NCI-H187 (cell line): ENCODE measurements around the gene SEMA6A.

ENCODE experiments used
- DNase-seq, 2 experiments: peaks; one replicate each; lab custom pipeline; 2025; lab: John Stamatoyannopoulos, UW

Gene SEMA6A

DNA sequence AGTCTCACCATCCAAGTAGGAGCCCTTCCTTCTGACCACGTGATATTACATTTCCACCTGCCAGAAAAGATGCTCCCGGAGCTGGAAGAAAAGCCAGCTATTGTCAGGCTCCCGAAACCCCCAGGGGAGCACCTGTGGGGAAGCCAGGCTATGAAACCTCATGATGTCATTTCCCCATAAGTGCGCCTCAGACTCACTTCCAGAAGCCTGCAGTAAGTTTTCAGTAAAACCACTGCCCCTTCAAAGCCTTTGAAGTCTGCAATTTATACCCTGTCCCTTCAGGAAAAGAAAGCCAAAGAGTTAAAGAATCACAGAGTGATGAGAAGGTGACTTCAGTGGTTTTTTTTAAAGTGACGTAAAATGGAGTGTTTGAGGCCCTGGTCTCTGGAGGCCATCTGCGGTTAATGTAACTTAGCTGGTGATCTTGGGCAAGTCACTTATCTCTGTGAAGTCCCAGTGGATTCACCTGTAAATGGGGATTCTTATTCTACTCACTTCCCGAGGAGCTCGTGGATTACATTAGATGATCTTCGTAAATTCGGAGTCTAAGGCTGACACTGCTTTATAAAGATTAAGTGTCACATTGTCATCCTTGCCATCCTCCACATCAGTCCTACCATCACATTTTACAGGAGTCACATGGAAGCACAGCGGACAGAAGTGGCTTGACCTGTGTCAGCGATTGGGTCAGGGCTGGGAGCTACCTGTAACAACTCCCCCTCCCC lies 2.6 kb upstream of the SEMA6A start:
- peak in 1 of 2 experiments; percentile 37 for DNase-seq

- no peak for DNase-seq
These were observed 1.6 kb upstream of the SEMA6A start for GRCh38 chr5:116576053-116576713.

GRCh38 chr5:116575326-116576052 lies 866 bp upstream of the SEMA6A start:
- no peak for DNase-seq

DNA sequence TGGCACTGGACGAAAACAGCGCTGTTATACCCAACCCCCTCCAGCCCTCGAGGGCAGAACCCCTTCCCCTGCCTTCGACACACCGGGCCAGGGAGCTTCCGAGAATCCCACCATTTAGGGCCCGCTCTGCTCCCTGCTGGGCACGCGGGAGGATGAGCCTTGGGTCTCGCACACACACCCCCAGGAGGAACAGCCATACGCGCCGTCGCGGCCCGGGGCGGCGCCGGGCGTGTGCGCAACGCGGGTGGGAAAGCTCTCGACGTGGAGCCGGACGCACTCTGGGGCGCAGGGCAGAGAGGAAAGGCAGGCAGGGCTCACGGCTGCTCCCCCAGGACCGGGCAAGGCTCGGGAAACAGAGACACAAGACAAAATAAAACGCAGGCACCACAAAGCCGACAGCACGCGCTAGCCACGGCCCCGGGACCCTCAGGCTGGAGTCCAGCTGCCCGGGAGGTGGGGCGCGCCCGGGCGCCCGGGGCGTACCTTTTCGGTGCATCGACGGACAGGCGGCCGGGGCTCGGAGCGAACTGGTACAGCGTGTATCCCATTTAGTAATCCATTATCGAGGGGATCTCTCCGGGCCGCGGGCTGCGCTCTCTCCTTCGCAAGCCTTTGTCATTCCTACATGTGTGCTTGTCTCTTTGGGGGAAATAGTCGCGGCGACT lies 789 bp downstream of the SEMA6A start:
- no peak for DNase-seq

- DNase-seq: no peak
These were observed 1.3 kb downstream of the SEMA6A start for GRCh38 chr5:116573279-116573701.

DNA sequence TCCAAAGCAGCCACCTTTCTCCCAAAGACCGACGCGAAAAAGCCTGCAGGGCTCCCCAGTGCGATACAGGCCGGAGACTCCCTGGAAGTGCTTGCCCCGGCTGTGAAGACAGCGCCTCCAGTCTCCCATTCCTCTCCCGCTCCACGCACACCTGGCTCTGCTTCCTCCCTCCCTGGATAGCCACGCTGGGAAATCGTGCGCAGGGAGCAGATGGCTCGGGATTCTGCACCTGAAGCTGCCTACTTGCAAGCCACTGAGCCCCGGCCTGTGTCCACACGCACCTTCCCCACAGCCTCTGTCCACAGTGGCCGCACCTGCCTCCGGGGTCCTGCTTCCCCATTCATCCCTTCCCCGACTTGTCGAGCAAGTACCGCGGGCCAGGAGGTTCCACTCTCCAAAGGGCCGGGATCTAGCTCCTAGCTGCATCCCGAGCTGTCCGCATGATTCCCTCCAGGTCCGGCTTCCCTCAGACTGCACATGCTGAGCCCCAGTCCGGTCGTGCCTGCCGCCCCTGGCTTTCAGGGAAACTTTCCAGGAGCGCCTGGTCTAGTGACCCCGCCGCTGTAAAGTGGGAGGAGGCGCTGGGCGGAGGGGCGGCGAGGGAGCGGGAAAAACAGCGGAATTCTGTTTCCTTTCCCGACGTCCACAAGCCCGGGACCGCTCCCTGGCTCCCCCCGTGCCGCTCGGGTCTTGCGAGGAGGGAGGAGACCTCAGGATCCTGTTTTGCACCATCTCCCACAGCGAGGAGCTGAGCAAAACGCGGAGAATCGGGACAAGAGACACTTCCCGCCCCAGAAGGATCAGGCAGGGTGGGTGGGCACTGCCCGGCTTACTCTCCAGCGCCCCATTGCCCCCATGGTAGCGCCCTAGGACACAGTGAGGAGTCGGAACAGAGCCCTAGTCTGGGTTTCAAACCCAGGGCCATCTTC lies 2.0 kb downstream of the SEMA6A start:
- no peak for DNase-seq

- no peak for DNase-seq
These were observed 2.9 kb downstream of the SEMA6A start for GRCh38 chr5:116571568-116572349.

DNA sequence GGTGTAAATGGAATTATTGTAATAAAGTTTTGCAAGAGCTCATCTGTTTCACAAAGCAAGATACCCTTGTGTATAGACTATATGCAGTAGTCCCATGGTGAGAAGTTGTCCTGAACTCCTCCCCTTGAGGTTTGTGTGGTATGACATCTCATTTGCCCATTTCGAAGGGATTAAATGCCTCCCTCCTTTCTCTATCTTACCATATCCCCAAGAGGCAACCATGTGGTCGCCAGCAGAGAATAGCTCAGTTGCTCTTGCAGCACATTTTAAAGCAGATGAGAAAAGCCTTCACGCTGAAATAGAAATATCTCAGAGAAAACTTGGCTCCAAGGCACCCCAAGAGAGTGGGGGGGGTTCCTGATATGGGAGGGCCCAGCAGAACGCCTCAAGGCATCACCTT lies 4.6 kb downstream of the SEMA6A start:
- DNase-seq: no peak

- no peak for DNase-seq
These were observed 7.5 kb downstream of the SEMA6A start for GRCh38 chr5:116567106-116567505.

GRCh38 chr5:116566251-116566650 lies 8.4 kb downstream of the SEMA6A start:
- no peak for DNase-seq

DNA sequence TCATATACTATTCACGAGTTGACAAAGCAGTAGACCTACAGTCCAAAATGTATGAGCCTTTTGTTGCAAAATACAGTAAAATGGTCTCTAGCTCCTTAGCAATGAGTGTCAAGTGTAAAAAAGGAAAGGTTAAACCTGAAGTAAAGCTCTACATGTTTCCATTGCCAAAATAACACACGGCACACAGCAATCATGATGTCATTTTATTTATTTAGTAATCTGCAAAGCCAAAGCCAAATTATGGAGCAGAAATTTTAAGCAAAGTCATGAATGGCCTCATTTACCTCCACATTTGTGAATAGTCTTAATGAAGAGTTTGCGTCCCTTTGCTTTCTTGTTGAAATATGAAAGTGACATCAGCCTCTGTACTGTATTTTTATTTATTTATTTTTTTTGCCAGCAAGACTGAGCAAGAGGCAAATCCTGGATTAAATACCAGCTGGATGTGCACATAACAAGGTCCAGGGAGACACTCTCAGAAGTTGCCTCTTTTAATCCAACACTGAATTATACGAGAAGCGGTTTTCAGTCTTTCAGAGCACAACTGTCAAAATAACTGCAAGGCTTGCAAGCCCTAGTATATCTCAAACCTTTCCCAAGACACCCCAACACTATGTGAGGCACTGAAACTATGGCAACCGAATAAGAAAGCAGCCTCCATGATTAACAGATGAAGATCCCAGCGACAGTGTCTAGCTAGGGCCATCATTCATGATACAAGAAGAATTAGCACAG lies 9.7 kb downstream of the SEMA6A start:
- DNase-seq: no peak

- DNase-seq: no peak
These were observed 10.3 kb downstream of the SEMA6A start for GRCh38 chr5:116564312-116564711.

GRCh38 chr5:116563736-116564308 lies 10.8 kb downstream of the SEMA6A start:
- no peak for DNase-seq

- no peak for DNase-seq
These were observed 12.0 kb downstream of the SEMA6A start for GRCh38 chr5:116562669-116563068.

DNA sequence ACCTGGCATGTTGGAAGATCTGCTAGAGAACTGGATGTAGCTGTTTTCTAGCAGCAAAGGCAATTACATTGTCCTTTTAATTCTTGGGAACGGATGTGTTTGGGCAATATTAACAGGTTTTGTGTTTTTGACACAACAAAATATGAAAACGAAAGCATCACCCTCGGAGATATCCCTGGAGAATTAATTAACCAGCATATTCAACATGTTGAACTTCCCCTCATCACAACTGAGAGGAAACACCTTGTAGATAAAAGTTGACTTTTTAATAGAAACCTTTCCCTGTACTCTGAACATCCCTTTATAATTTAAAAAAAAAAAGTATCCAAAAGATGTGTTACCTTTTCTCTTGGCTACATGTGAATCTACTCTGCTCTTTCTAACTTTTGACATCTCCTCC lies 13.0 kb downstream of the SEMA6A start:
- DNase-seq: no peak

- no peak for DNase-seq
These were observed 14.9 kb downstream of the SEMA6A start for GRCh38 chr5:116559673-116560164.

GRCh38 chr5:116559239-116559638 lies 15.4 kb downstream of the SEMA6A start:
- DNase-seq: no peak

DNA sequence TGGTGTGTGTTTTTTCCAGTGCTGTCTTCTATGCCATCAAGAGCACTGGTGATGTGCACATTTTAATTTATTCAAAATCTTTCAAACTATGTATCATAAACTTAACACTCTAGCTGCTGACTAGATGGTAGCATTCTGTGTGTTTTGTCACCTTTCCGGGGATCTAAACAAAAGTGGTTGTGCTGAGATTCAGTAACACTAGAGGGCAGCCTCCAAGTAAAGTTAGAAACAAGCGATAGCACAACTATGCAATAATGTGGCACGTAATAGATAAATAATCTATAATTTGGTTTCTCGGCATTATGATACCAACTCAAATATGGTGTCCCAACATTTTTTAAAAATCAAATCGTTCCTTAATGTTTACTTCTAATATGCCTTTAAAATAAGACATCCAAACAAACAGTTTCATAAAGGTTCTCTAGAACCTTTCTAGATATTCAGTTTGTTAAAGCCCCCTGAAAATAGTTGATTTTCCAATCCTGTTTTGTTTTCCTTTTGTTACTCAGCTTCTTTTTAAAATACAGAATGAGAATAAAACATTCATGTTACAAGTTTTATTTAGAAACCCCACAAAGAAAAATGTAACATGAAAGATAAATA lies 16.9 kb downstream of the SEMA6A start:
- no peak for DNase-seq

- no peak for DNase-seq
These were observed 19.9 kb downstream of the SEMA6A start for GRCh38 chr5:116554764-116555163.
